NCI-H187 treated with DMSO at 0.1 percent for 48 hours (cell line): ENCODE measurements around the gene FGGY.

Experiments
- DNase-seq: peaks from one replicate; lab custom pipeline; 2025; lab: John Stamatoyannopoulos, UW

Gene FGGY

GRCh38 chr1:59768792-59769735 is 472.2 kb downstream of the FGGY start:
- DNase-seq = peak; percentile 4

- no peak for DNase-seq
These were observed 472.8 kb downstream of the FGGY start for GRCh38 chr1:59769736-59770095.

- no peak for DNase-seq
These were observed 474.5 kb downstream of the FGGY start for GRCh38 chr1:59771361-59771760.

GRCh38 chr1:59775480-59775879 is 478.6 kb downstream of the FGGY start:
- DNase-seq = no peak

GRCh38 chr1:59776960-59777852 is 480.3 kb downstream of the FGGY start:
- no peak for DNase-seq

GRCh38 chr1:59779949-59780348 is 483.1 kb downstream of the FGGY start:
- no peak for DNase-seq

- DNase-seq = no peak
These were observed 491.9 kb downstream of the FGGY start for GRCh38 chr1:59788825-59789224.

- DNase-seq = no peak
These were observed 501.7 kb downstream of the FGGY start for GRCh38 chr1:59798600-59798999.

GRCh38 chr1:59803458-59804038 is 506.7 kb downstream of the FGGY start:
- no peak for DNase-seq

- no peak for DNase-seq
These were observed 507.4 kb downstream of the FGGY start for GRCh38 chr1:59804301-59804700.

GRCh38 chr1:59805554-59805953 is 508.7 kb downstream of the FGGY start:
- no peak for DNase-seq
